ENCODE measurements around the gene ETV4. TPM values are rescaled to one million over a fixed set of nuclear protein-coding genes. Genes with fewer than 3 reads are reported as not detected.

The ETV4 gene
- polyA plus RNA-seq, 4 donors, result 32.7 to 41.2 (median 37.2) TPM

DNA sequence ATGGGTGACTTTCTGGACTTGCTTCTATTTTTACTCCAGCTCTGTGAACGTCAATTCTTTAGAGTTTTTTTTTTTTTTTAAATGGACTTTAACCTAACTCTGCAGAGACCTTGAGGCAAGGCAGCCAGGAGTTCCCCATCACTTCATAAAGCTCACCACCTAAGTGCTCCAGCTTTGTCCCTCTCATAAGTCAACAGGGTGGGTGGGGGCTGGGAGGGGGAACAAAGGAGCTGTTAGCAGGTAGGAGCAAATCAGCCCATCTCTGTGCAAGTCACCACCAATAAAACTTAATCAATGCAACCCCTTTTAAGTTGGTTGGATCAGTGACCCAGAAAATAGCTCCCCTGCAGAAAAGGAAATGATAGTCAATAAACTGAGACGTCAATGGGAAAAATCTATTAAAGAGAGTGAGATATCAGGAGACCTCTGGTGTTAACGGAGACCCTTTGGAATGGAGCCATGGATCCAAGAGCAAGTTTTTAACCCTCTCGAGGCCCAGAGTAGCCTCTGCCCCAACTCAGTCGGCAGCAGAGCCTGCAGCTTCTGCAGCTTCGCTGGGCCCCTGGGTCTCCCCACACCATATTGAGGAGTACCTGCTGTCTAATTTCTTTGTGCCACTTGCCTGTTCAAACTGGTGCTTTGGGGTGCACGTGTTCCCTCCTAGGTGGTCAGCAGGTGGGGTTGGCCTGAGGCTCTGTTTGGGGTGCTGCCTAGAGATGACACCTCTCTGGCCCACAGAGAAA is 27.6 kb upstream of the ETV4 start:
- no peak for DNase-seq (ENCODE audit: low read depth in 4 of 4, low spot score in 3 of 4)

DNA sequence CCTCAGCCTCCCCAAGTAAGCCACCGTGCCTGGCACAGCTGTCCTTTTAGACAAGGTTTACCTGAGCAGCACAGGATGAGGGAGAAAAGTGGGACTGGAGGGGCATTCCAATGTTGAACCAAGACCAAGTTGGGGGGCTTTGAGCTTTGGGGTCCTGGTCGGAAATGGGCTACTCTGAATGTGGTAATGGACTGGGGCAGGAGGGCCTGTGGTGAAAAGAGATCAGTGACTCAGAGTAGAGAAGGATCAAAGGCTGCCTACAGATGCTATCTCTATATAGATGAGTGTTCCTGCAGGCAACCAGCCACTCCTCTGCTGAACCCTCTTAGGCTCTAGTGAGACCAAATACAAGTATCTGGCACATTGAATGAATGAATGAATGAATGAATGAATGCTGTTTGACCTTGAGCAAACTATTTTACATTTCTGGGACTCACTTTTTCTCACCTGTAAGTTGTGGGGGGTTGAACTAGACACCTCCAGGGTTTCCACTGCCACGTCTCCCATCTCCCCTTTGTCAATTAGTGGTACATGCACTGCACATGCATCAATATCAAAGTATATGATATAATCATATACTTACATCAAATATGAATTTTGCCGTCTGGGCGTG is 26.3 kb upstream of the ETV4 start:
- DNase-seq (ENCODE audit: low read depth in 4 of 4, low spot score in 3 of 4), result no peak

DNA sequence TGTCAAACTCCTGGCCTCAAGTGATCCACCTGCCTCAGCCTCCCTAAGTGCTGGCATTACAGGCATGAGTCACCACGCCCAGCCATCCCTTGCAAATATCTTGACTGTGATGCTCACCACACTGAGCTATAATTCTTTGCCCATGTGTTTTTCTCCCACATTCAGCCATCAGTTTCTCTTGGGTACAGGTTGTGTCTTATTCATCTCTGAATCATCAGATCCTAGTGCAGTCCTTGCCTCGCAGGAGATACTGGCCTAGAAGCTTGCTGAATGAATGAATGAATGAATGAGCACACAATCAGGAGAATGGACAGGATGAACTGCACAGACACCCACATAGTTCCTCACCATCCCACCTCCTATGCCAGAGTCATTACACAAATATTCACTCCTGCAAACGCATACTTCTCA is 24.4 kb upstream of the ETV4 start:
- DNase-seq (ENCODE audit: low read depth in 4 of 4, low spot score in 3 of 4), result no peak

DNA sequence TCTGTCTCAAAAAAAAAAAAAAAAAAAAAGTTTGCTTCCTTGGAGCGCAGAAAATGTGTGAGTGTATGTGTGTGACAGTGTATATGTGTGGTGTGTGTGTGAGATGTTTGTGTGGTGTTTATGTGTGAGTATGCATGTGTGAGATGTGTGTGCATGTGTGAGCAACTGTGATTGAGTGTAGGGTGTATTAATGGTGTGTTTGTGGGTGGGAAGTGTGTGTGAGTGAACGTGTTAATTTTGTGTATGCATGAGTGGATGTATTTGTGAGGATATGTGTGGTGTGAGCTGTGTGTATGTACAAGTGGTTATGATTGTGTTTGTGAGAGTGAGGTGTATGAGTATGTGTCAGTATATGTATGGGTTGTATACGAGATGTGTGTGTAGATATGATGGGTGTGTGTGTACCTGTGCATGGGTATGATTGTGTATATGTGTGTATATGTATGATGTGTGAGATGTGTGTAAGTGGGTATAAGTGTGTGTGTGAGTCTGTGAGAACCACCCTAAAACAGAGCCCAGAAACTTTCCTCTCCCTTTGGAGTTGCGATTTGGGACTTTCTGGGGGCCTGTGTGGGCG is 22.5 kb upstream of the ETV4 start:
- DNase-seq (ENCODE audit: low read depth in 4 of 4, low spot score in 3 of 4), result no peak

DNA sequence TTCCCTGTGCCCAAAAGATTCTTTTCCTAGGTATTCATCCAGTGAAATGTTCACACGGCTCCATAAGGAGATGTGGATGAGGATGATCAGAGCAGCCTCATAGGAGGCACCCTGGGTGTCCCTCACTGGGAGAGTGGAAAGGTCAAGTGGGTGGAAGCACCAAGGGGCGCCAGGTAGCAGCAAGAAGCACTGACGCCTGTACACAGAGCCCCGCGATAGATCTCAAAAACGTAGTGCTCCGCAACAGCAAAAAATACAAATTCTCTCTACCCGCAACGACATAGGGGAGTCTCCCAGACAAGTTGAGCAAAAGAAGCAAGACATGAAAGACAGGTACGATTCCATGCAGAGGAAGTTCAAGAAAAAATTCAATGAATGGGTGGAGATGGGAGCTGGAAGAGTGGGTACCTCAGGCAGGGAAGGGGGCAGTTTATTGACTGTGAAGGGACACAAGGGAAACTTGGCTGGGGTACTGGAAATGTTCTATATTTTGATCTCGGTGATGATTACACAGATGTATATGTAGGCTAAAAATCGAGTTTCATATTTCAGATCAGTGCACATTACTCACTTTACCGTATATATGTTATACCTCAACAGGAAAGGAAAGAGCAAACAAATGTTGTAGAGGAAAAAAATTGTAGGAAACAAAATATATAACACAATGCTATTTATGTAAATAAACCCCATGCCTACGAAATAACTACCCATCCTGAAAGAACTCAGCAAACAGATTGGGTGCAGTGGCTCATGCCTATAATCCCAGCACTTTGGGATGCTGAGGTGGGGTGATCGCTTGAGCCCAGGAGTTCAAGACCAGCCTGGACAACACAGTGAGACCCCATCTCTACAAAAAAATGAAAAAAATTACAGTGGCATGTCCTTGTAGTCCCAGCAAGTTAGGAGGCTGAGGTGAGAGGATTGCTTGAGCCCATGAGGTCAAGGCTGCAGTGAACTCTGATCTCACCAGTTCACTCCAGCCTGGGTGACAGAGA is 17.8 kb upstream of the ETV4 start:
- DNase-seq (ENCODE audit: low read depth in 4 of 4, low spot score in 3 of 4), result no peak

DNA sequence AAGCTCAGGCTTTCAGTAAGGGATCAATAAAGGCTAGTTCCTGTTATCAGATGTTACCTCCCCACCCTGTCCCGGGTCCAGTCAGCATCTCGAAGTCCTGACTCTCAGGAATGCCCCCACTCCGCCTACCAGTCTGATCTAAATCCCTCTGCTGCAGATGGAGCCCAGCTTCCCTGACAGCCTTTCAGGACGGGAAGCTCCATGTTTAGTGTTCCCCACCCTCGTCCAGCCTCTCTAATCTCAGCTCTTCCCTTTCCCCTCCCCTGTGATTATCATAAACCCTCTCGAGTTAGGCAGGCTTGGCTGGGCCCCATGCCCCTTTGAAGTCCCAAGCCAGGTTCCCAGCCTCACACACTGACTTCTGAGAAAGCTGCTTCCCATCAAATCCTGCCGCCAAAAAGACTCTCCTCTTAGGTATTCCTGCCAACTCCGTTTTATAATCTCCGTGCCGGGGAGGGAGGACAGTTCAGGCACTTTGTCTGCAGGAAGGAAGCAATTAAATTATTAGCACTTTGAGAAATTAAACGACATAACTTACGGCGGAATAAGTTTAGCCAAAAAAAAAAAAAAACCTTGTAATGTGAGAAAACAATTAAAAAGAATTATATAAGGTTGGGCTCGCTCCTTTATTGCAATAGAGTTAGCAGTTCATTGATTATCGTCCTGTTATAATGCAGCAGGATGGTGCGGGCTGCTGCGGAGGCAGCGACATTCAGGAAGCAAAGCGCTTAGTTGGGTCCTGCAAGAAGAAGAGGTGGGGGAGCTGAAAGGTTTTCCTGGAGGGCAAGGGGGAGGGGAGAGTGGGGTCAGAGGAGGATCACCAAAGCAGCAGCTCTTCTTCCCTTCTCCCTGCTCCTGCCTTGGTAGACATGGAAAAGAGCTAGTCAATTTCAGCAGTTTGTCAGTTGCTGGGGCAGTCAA is 16.8 kb upstream of the ETV4 start:
- DNase-seq (ENCODE audit: low read depth in 4 of 4, low spot score in 3 of 4), result no peak

DNA sequence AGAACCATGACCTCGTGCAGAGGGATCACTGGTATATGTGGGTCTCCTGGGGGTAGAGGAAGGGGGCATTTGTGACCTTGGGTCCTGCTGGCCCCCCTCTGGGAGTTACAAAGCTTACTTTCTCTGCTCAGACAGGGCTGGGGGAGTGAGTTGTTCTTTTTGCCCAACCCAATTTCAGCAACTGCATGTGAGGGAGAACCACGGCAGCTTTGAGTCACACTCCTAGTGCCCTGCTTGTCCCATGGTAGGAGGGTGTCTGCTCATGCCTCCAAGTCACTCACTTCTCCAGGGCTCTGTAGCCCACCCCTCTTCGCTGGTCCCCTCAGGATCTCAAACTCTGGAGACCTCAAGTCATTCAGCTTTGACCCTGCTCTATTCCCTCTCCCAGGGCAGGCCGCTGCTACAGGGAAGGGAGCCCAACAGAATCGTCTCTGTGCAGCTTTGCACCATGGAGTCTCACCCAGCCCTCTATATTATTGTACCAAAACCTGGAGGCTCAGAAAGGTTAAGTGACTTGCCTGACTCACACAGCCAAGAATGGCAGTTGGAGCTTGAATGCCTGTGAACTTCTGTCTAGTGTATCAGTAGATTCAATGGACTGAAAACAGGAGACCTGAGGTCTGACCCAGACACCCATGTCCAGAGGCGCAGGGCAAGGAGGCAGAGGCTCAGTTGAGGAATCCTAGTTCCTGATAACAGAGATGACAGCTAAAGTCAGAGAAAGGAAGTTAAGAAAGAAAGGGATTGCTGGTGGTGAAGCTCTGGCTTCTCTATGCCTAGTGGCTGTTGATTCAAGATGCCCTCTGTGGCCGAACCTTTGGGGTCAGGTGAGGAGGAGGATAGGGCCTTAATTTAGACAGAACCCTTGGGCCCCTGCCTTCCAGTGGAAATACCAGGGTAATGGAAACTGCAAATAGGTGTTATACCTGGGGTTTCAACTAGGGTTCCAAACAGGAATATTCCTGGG is 14.6 kb upstream of the ETV4 start:
- DNase-seq (ENCODE audit: low read depth in 4 of 4, low spot score in 3 of 4), result no peak

DNA sequence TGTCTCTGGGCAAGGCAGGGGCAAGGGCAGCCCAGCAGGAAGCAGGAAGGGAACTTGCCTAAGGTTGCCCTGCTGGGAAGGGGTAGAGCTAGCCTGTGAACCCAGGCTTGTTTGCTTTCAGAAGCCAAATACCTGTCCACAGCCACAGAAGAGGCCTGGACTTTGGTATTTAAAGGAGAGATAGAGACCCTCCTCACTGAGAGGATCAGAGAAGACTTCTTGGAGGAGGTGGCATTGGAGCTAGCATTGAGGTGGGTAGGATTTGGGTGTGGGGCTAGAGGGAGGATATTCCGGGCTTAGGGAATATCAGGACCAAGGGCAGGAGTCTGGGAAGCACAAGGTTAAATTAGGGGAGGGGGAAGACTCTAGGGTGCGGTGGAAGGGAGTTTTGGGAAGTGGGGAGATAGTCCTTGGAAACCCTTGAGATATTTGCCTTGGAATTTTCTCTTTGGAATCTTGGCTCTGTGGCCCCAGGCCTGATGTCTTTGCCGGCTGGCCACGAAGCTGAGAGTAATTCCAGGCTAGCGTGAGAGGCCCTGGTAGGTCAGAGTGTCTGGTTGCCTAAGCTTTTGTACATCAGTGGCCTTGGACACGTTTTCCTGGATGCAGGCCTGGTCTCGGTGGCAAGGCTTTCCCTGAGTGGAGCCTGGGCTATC is 13.1 kb upstream of the ETV4 start:
- DNase-seq (ENCODE audit: low read depth in 4 of 4, low spot score in 3 of 4), result no peak

DNA sequence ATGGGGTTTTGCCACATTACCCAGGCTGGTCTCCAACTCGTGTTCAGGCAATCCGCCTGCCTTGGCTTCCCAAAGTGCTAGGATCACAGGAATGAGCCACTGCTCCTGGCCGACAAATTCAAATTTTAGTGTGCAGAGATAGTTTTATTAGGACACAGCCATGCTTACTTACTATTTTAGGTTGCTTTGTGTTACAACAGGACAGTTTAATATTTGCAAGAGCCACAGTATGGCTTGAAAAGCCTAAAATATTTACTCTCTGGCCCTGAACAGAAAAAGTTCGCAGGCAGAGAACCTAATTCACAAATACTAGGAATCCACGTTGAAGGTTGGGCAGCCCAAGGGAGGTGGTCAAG is 12.6 kb upstream of the ETV4 start:
- DNase-seq (ENCODE audit: low read depth in 4 of 4, low spot score in 3 of 4), result no peak

DNA sequence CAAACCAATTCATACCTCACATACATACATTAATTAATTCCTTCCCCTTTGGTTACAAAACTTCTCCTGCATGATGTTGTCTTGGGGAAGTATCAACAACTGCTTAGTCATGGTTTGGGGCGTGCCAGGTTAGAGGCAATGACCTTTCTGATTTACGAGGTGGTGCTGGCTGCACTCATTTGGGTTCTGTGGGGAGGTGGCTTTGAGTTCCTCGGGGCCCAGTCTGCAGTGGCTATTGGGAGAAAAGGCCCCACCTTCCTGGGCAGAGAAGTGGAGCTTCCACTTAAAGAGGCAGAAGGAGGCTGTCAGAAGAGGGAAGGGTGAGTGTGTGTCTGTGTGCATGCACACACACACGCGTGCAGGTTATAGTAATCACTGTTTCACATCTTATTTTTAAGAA is 10.2 kb upstream of the ETV4 start:
- DNase-seq (ENCODE audit: low read depth in 4 of 4, low spot score in 3 of 4), result no peak

DNA sequence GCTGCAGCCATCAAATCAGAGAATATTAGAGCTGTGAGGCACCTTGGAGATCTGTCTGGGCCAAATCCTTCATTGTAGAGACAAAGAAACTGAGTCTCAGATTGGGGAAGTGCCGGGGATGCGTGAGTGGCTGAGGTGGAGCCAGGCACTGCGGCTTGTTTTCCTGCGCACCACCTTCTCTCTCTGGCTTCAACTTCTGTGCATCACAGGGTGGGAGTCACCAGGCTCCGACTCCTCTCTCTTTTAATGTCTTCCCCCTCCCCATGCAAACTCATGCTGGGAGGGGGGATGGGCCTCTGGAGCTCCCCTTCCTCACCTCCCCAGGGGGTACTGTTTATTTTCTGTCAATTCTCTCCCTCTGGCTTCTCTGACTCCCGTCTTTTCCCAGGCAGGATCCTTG is 8.7 kb upstream of the ETV4 start:
- no peak for DNase-seq (ENCODE audit: low read depth in 4 of 4, low spot score in 3 of 4)

DNA sequence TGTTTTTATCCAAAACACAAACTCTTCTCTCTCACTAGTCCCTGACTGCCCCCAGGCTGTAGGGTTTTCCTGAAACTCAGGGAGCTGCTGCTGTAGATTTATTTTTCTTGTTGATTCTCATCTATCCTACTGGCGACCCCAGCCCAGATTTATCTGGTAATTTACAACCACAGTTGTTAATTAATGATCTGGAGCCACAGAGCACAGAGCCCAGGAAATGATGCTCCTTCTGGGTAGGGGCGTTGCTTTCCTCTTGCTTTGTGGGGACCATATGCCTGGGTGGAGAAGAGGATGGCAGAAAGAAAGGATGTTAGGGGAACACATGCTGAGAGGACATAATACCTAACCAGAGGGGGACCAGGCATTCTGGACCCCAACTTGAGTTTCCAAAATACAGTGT is 7.4 kb upstream of the ETV4 start:
- no peak for DNase-seq (ENCODE audit: low read depth in 4 of 4, low spot score in 3 of 4)

DNA sequence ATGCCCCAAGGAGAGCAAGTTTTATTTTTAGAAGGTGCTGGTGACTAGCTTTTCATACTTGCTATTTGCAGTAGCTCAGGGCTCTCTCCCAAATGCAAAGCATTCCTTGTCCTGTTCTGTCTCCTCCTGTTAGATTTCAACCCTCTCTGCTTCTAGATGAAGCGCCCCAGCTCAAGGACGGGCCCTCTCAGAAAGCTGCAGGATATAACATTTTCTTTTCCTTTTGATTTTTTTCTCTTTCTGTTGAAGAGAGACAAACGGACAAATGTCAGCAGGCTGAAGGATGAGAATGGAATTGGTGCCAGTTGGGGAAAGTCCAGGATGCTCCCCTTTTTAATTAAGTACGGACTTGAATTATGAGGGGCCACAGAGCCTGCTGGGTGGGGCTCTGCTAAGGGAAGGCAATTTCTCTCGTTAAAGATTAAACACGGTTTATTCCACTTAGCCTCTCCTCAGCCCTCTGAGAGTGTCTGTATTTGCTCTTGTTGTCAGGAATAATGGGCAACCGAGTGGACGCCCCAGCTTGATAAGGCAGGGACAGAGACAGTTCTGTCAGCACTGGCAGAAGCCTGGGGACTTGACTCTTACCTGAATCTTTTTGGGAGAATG is 6.2 kb upstream of the ETV4 start:
- no peak for DNase-seq (ENCODE audit: low read depth in 4 of 4, low spot score in 3 of 4)

DNA sequence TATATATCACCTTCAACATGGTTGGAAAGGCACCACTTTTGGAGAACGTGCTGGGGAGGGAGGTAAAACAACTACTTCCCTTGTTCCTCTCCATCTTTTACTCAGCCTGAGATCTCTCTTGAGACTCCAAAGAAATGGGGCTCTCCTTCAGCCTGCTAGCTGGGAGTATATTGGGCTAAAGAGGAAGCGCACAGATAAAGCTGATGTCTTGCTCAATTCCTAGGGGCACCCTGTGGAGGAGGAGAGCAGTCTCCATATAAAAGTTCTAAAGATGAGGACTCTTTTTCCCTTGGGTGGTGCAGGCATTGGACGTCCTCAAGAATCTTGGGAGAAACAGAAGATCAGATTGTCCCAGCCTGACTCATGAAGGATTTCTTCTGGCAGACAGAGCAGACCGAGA is 4.6 kb upstream of the ETV4 start:
- no peak for DNase-seq (ENCODE audit: low read depth in 4 of 4, low spot score in 3 of 4)

DNA sequence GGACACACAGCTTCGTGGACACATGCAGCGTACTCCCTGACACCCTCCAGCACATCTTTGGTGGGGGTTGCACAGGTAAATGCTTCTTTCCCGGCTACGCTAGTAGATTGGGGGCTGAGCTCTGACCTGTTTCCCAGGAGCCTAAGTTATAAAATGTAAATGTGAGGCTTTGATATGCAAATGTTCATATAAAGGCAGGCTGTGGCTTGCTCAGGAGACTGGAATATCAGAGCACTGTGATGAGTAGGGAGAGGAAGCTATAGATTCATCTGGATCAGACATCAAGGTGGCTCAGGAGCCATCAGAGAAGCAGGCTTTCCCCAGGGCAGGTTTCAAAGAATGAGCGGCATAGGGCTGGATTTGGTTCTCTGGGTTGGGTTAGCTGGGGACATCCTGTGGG is 3.4 kb upstream of the ETV4 start:
- no peak for DNase-seq (ENCODE audit: low read depth in 4 of 4, low spot score in 3 of 4)

DNA sequence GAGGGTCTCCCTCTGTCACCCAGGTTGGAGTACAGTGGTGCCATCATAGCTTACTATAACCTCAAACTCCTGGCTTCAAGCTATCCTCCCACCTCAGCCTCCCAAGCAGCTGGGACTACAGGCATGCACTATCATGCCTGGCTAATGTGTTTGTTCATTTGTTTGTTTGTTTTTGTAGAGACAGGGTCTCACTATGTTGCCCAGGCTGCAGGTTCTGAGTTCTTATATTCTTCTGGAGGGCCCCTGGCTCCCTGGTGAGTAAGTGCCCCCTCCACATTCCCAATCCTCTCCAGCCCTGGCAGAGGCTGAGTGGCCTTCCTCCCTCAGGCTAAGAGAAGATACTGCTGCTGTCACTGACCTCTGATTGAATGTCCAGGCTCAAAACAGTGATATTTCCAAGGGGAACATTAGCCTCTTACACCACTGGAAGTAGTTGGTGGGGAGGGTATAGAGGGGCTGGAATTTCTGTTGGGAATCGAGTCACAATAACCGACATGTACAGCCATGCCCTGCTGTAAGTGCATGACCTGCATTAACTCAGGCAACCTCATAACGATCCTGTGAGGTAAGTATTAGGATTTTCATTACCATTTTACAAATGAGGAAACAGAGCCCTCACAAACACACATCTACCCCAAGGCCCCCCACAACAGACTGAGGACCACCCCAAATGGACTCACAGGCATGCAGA is 2.7 kb upstream of the ETV4 start:
- DNase-seq (ENCODE audit: low read depth in 4 of 4, low spot score in 3 of 4), result no peak

DNA sequence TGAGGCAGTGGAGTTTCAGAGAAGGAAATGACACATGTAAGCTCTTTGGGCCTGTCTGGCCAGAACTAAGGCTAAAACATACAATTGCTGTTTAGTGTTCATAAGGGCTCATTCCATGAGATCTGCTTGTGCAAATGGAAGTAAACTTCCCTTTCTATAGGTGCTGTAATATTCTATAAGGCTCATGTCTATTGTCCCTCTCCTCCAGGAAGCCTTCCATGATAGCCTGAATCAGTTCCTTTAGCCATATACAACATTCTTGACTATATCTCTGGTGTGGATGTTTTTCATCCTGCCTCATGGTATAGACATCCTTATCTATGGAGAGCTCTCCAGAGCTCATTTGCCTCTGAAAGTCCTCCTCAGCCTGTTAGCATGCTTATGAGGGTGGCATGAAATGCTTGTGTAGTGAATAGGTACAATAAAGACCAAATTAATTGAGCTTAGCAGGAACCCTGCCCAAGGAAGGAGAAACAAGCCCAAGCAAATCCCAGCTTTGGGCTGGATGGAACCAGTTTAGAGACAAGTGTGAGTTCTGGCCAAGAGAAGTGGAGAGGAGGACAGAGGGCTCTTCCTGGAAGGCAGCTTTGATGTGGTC is 1.6 kb upstream of the ETV4 start:
- DNase-seq (ENCODE audit: low read depth in 4 of 4, low spot score in 3 of 4), result no peak
